GM19193 (cell line): ENCODE measurements around the gene GRHL1.

Experiments
- POLR2A ChIP-seq: IDR thresholded peaks from 4 replicates; pipeline ENCODE4 v1.6.1; 2011; ENCODE audit not compliant: insufficient read depth, insufficient read length; ENCODE audit errors: extremely low read depth

The GRHL1 gene

DNA sequence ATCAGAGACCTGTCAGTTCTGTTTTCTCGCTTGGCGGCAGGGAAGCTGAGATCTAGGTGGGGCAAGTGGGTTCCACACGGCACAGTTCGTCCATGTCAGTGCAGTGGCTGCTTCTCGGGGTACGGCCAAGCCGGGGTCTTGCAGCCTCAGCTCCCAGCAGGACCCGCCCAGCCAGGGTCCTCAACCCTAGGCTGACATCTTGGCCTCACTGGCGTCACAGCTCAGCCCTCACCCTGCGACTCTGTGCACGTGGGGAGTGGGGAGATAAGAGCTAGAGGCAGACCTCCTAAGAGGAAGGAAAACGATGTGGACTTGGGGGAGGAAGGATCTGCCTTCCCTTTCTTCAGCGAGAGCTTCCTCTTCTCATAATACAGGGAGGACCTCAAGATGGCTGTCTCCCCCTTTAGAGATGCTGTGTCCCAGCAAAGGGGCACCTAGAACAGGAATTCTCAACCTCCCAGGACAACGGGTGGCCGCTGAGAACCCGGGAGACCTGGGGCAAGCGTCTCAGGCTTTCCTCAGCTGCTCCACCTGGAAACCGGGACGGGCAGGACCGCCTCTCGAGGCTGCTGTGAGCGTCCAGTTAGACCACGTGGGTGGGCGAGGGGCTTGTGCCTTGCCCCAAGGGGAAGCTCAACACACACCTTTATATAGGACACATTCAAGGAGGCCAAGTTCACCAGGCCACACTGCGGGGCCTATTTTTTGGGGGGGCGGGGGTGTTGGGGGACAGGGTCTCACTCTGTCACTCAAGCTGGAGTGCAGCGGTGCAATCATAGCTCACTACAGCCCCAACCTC lies 68.3 kb downstream of the GRHL1 start:
- TF ChIP-seq POLR2A: no peak

DNA sequence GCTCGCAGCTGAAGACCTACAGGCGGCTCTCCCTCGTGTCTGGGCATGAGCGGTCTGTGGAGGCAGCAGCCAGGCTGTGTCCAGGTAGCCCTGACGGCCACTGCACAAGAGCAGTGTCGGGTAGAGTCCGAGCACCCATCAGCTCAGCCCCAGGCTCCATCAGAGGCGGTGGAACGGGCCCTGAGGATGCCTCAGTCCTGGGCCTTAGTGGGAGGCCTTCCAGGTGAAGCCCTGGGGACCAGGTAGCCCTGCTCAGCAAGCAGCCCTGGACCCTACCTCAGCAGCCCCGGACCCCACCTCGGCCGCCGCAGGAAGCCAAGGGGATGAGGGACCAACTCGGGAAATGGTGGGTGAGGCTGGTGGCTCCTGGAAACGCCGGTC lies 70.5 kb downstream of the GRHL1 start:
- TF ChIP-seq POLR2A: no peak

DNA sequence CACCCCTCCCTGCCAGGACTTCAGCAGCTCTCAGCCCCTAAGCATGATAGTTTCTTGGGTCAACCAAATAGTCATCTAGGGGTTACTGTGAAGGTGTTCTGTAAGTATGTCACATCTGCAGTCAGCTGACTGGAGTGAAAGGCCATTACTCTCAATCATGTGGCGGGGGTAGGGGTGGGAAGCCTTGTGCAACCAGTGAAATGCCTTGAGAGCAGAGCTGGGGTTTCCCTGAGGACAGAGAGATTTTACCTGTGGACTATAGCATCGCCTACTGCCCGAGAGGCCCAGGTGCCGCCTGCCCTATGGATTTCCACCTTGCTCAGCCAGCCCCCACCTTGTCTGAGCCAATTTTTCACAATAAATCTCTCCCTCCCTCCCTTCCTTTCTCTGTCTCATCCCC lies 71.0 kb downstream of the GRHL1 start:
- TF ChIP-seq POLR2A: no peak

DNA sequence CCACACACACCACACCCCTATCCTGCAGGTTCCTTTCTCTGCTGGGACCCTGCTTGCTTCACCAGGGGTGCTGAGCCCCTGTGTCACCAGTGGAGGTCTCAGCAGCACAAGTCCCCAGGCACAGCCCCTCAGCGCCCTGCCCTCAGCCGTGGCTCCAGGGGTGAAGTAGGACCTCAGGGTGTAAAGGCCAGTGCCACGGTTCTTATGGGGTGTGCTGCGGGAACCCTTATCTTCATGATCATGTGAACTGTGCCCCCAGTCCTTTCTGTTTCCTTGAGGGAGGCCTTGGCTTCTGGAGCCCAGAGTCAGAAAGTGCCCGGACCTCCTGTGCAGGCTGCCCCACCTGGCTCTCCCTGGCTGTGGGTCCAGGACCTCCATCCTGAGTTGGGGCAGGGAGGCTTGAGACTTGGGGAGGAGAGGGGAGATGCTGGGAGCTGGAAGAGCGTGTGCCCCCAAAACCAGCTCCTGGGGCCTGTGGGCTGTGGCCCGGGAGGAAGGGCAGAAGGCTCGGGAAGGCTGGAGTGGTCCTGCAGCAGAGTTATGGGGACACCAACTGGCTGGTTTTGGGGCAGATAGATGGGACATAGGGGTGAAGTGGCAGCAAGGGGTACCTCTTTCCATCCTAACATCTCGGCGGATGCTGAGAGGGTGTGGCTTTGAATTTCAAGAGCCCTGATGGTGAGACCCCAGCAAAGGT lies 71.6 kb downstream of the GRHL1 start:
- no peak for TF ChIP-seq POLR2A

DNA sequence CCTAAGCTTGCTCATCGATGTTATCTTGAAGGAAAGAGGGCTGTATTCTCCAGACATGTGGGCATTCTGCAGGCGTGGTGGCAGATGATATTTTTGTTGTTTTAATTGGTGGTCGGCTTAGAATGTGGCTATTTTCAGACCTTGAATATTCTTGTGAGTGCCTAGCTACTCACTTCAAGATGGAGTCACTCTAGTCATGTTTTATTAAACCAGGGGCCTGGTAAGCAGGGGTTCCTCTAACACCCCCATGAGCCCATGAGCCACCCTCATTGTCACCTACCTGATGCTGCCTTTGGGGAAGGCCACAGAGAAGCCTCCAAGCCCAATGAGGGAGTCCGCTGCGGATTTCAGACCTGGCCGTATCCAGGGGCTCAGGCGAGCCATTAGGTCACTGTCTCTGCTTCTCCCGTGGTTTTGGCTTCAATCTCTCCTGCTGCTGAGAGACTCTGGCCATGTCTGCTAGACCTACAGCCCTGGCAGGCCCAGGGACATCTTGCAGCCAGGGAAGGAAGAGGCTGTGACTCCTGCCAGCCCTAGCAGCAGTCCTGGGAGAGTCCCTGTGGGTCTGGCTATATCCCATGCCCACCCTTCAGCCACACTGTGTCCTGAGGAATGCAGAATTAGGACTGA lies 75.6 kb downstream of the GRHL1 start:
- no peak for TF ChIP-seq POLR2A

DNA sequence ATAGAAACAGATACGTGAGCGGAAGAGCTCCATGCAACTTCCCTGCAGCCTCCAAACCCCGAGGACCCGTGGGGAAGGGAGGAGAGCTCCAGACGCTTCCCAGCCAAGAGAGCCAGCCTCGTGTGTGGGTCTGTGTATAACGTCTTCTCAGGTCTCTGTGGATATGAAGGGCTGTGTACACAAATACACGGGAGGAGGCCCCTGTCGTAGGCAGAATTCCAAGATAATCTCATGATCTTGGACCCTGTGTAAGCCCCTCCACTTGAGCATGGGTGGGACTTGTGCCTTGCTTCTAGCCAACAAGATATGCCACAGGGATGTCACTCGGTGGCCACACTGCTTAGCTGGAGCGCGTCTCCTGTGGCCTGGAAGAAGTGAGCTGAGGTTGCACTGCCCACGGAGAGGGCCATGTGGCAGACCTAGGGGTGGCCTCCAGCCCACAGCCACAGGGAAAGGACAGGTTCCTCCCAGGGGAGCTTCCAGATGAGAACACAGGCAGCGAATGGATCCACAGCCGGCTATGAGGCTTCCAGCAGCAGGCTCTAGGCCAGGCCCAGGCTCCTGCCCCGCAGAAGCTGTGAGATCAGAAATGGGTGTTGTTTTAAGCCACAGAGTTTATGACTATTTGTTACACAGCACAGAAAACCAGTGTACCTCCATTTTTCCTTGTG lies 76.3 kb downstream of the GRHL1 start:
- TF ChIP-seq POLR2A: no peak

DNA sequence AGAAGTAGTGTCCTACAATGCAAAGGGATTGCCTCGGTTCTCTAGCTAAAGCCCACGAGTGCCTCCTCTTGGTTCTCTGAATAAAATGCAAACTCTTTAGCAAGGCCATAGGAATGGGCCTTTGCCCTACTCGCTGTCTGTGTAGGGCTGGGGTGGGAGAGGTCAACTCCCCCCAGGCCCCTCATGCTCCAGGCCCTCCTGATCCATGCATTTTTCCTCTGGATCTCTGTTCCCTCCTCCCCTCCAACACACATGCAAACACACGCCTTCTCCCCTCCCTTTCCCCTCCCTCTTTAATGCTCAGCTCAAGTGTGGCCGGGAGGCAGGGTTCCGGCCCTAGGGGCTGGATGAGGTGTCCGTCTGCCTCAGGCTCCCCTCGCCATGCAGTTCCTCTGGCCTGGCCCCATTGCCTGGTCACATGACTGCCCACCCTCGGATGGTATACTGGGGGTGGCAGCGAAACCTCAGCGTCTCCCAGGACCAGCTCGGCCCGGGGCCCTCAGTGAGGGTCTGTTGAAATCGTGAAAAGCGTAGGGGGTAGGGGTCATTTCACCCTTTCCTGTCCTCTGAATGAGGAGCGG lies 77.0 kb downstream of the GRHL1 start:
- TF ChIP-seq POLR2A: no peak

DNA sequence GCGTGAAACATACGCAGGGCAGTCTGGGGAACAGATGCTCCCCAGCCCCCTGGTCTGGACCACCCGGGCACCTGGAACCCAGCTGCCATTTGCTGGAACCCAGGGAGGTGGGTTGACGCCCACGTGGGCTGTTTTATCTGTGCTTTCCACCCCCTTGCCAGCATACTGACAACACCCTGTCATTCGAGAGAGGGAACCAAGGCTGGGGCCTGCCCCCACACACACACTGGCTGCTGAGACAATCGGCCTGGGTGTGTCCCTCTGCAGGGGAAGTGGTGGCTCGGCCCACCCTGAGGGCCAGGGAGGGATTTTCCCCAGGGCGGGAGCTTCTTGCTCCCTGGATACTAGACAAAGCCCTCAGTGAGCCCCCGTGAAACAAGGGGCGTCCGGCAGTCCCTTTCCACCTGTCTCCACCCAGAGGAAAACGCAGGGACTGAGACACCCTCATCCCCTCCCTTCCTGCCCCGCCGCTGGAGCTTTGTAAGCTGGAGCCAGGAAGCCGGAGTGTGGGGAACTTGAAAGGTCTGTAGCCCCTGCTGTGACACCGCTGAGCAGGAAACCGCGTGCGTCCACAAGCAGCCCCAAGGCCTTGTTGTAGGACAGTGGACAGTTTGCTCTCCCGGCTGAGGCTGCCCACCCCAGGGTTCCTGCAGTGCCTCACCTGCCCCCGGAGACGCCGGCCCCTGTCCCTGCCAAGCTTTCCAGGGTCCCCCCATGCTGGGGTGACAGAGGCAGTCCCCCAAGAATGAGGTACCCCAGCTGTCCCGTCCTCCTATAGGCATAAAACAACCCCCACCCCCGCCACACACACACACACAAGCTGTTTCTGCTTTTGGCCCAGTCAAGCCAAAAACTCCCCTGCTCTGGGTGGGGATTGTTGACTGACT lies 77.7 kb downstream of the GRHL1 start:
- no peak for TF ChIP-seq POLR2A

DNA sequence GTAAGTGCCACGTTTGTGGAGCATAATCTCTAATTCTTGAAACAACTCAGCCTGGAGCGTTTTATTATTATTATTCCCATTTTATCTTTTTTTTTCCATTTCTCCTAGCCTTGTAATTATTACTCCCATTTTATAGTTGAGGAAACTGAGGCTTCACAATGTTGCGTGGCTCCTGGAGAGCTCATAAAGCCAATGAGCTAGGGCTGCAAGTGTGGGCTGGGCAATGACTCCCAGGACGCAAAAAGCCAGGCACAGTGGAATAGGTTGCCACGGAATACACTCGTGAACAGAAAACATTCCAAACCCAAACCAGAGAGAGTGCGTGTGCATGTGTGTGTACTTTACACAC lies 78.4 kb downstream of the GRHL1 start:
- TF ChIP-seq POLR2A: no peak

DNA sequence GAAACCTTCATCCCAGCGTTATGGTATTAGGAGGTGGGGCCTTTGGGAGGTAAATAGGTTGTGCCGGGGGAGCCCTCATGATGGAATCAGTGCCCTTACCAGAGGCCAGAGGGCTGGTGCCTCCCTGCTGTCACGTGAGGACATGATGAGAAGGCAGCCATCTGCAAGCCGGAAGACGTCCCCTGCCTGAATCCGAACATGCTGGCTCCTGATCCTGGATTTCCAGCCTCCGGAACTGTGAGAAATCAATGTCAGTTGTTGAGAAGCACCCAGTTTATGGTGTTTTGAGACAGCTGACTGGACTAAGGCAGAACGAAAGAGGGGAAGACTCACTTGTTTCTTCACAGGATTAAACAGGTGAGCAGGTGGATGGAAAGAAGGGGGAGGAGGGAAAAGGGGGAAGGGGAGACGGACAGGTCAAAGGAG lies 78.8 kb downstream of the GRHL1 start:
- TF ChIP-seq POLR2A: no peak

DNA sequence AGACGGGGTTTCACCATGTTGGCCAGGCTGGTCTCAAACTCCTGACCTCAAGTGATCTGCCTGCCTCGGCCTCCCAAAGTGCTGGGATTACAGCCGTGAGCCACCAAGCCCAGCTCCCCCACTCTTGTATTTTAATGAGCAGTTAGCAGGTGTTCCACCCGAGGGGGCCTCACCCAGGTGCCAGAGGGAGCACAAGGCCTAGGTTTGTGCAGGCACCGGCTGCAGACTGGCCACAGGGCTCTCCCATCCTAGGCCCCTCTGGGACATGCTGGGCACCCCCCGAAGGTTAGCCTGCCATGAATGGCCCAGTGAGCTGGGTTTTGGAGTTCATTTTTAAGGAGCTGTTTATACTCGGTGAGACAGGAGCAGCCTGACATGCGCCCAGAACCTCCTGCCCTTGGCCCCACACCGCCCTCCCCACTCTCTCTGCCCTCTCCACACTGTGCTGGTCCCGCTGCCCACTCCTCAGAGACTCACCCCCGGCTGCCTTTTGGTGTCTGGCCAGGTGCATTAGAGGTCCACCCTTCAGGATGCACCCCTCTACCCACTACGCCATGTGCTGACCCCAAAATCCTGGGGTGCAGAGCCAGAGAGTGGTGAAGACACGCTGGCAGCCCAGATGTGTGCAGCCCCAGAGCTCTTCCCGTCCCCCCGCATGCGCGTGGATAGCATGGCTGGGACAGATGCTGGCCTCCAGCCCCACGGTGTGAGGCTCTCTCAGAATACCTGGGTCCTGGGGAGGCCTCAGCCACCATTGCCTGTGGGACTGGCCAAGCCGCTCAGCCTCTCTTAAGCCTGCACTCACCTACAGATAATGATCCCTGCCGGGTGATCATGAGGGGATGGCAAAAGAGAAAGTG lies 80.6 kb downstream of the GRHL1 start:
- TF ChIP-seq POLR2A: no peak

DNA sequence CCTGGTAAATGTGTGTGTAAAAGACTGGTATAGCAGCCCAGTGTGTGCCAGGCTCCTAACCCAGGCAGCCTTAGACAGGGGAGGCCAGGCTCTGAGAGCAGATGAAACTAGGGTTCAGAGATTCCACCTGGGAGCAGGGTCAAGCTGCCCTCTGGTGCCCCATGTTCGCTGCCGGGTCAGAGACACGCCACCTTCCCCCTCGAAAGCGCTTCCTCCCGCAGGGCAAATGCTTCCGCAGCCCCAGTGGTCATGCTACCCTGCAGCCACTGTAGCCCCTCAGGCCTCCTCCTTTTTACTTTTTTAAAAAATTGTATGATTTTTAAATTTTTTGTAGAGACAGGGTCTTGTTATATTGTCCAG lies 81.2 kb downstream of the GRHL1 start:
- TF ChIP-seq POLR2A: no peak

DNA sequence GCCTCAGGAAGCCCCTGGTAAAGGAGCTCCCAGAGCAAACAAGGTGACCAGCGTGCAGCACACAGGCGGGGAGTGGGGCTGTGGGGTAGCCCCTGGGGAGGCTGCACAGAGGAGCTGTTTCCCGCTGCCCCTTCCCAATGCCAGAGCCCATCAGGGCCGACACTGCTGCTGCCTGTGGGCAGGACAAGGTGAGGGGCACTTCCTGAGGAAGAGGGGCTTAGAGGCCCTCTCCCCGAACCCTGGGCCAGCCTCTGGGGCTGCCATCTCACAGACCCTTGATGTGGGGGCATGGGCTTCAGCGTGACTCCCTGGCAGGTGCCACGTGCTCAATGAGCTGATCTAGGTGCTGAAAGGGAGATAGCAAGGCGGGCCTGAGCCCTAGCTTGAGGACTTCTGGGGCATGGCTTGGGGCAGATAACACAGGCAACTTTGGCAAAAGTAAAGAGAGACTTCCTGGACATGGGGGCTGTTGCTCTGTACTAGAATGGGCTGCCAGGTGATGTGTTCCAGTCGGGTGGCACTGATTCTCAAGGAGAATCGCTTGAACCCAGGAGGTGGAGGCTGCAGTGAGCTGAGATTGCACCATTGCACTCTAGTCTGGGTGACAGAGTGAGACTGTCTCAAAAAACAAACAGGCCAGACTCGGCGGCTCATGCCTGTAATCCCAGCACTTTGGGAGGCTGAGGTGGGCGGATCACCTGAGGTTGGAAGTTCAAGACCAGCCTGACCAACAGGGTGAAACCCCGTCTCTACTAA lies 81.9 kb downstream of the GRHL1 start:
- TF ChIP-seq POLR2A: no peak
